ENCODE results near the gene ROBO2. TPM values are rescaled to one million over a fixed set of nuclear protein-coding genes. Genes with fewer than 3 reads are reported as not detected.

The ROBO2 gene
- total and polyA plus RNA-seq, 7 donors: 0.23 to 2.9 (median 0.38) TPM; not detected in 1

DNA sequence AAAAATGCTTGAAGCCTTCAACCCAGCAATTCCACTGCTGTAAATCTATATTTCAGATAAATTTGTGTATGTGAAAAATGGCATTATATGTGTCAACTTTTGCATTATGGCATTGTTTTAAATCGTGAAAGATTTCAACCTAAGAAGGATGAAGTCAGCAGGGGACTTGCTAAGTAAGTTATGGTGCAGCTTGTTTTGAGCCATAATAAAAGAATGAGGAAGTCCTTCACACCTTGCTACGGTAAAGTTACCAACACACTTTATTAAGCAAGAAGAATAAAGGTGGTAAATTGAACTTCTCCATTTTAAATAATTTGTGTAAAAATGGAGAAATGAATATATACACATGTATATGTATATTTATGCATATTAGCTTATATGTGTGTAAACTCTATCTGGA lies 371.4 kb downstream of the ROBO2 start:
- 41 to 59% methylated on average over 2 of the region's 2 CpGs for WGBS, 2 donors
- Histone ChIP-seq H3K27me3 (no peaks in the 10 kb centered on the region), H3K4me3 (no peak overlapping the region), H3K36me3 (no peaks in the 10 kb centered on the region), H3K9me3 (no peaks in the 10 kb centered on the region), H3K27ac (no peak overlapping the region), H3K4me1 (no peaks in the 10 kb centered on the region)
- intact Hi-C loops (cut with DNase I): no loop called here
- DNase-seq: no peak
- TF ChIP-seq, protein P1, sequence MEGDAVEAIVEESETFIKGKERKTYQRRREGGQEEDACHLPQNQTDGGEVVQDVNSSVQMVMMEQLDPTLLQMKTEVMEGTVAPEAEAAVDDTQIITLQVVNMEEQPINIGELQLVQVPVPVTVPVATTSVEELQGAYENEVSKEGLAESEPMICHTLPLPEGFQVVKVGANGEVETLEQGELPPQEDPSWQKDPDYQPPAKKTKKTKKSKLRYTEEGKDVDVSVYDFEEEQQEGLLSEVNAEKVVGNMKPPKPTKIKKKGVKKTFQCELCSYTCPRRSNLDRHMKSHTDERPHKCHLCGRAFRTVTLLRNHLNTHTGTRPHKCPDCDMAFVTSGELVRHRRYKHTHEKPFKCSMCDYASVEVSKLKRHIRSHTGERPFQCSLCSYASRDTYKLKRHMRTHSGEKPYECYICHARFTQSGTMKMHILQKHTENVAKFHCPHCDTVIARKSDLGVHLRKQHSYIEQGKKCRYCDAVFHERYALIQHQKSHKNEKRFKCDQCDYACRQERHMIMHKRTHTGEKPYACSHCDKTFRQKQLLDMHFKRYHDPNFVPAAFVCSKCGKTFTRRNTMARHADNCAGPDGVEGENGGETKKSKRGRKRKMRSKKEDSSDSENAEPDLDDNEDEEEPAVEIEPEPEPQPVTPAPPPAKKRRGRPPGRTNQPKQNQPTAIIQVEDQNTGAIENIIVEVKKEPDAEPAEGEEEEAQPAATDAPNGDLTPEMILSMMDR (IDR thresholded peaks at IDR 0.05): no peak
- TF ChIP-seq EP300 (IDR thresholded peaks at IDR 0.05): no peak

DNA sequence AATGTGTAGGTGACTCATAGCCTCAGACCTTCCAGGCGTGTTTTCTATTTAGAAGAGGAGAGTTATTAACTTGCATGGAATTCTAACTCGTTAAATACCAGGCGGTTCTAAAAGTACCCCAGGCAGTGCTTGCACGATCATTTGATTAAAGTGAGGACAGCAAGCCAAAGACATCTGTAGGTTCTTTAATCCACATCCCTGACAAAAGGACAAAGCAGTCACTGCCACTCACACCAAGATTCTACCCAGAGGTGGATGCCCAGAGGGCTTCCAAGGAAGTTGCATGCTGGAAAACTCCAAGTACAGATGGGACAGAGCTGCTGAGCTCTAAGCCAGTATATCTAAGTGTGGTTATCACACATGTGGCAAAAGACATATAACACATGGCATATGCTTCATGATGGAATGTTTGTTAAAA lies 372.1 kb downstream of the ROBO2 start:
- no peak for TF ChIP-seq EP300 (IDR thresholded peaks at IDR 0.05)
- TF ChIP-seq, protein P1 (IDR thresholded peaks at IDR 0.05): no peak
- TF ChIP-seq POLR2AphosphoS5 (IDR thresholded peaks at IDR 0.05): no peak
- TF ChIP-seq POLR2A (IDR thresholded peaks at IDR 0.05): no peak
- DNase-seq: no peak
- Histone ChIP-seq H3K4me1 (no peaks in the 10 kb centered on the region), H3K27me3 (no peaks in the 10 kb centered on the region), H3K9me3 (no peaks in the 10 kb centered on the region), H3K27ac (no peak overlapping the region), H3K4me3 (no peak overlapping the region), H3K36me3 (no peaks in the 10 kb centered on the region)
- WGBS, 2 donors: 82 to 83% methylated on average over 4 of the region's 4 CpGs
- intact Hi-C loops (cut with DNase I): no loop called here

GRCh38 chr3:77412584-77412983 lies 372.7 kb downstream of the ROBO2 start:
- Histone ChIP-seq H3K9me3 (no peaks in the 10 kb centered on the region), H3K27me3 (no peaks in the 10 kb centered on the region), H3K4me1 (no peaks in the 10 kb centered on the region), H3K27ac (no peak overlapping the region), H3K36me3 (no peaks in the 10 kb centered on the region), H3K4me3 (no peak overlapping the region)
- no peak for TF ChIP-seq POLR2AphosphoS5 (IDR thresholded peaks at IDR 0.05)
- TF ChIP-seq, protein P1 (IDR thresholded peaks at IDR 0.05): no peak
- TF ChIP-seq POLR2A (IDR thresholded peaks at IDR 0.05): no peak
- no peak for TF ChIP-seq EP300 (IDR thresholded peaks at IDR 0.05)
- intact Hi-C loops (cut with DNase I): no loop called here
- 92 to 94% methylated on average over 2 of the region's 2 CpGs for WGBS, 2 donors
- no peak for DNase-seq

- Histone ChIP-seq H3K36me3 (no peaks in the 10 kb centered on the region), H3K9me3 (no peaks in the 10 kb centered on the region), H3K27ac (no peak overlapping the region), H3K27me3 (no peaks in the 10 kb centered on the region), H3K4me3 (no peak overlapping the region), H3K4me1 (no peaks in the 10 kb centered on the region)
- DNase-seq: no peak
- no peak for TF ChIP-seq EP300 (IDR thresholded peaks at IDR 0.05)
- no peak for TF ChIP-seq POLR2A (IDR thresholded peaks at IDR 0.05)
- TF ChIP-seq, protein P1 (IDR thresholded peaks at IDR 0.05): no peak
- no peak for TF ChIP-seq POLR2AphosphoS5 (IDR thresholded peaks at IDR 0.05)
- intact Hi-C loops (cut with DNase I): no loop called here
Measured at GRCh38 chr3:77414881-77415280, 375.0 kb downstream of the ROBO2 start.

- Histone ChIP-seq H3K27me3 (no peaks in the 10 kb centered on the region), H3K4me3 (no peak overlapping the region), H3K36me3 (no peaks in the 10 kb centered on the region), H3K4me1 (no peaks in the 10 kb centered on the region), H3K27ac (no peak overlapping the region), H3K9me3 (no peaks in the 10 kb centered on the region)
- TF ChIP-seq POLR2AphosphoS5 (IDR thresholded peaks at IDR 0.05) (no peak), POLR2A (IDR thresholded peaks at IDR 0.05) (no peak), EP300 (IDR thresholded peaks at IDR 0.05) (no peak)
- TF ChIP-seq, protein P1 (IDR thresholded peaks at IDR 0.05): no peak
- no peak for DNase-seq
- 53 to 84% methylated on average over 1 of the region's 1 CpG for whole genome bisulfite sequencing, 2 donors
- intact Hi-C loops (cut with DNase I): no loop called here
Measured at GRCh38 chr3:77420336-77420735, 380.4 kb downstream of the ROBO2 start.
